Liver (tissue), 3 donors: ENCODE data around the gene FMN1.

Experiments
- CTCF ChIP-seq: fragments of 150-350 bp; IDR thresholded peaks from 2 replicates; pipeline ENCODE4 v1.5.1; 2017; ENCODE audit warnings: improper control_type of control experiment, low read depth, low read length; ENCODE audit not compliant: missing input control
- EGR1 ChIP-seq, 2 donors: IDR thresholded peaks; 2 replicates each; pipeline ENCODE4 v1.6.1; 2016 to 2018; ENCODE audit warnings: antibody characterized with exemption in 2 of 2, low read depth in 2 of 2
- RAD21 ChIP-seq, 2 donors: IDR thresholded peaks; 2 replicates each; pipeline ENCODE4 v1.6.1; 2016; ENCODE audit warnings: antibody characterized with exemption in 2 of 2, mild to moderate bottlenecking in 2 of 2
- REST ChIP-seq: IDR thresholded peaks from 2 replicates; pipeline ENCODE4 v1.6.1; 2016; ENCODE audit warnings: antibody characterized with exemption, mild to moderate bottlenecking
- RXRA ChIP-seq, 2 donors: IDR thresholded peaks; 2 replicates each; pipeline ENCODE4 v1.6.1; 2017 to 2018; ENCODE audit warnings: antibody characterized with exemption in 2 of 2, mild to moderate bottlenecking in 1 of 2
- SP1 ChIP-seq: IDR thresholded peaks from 2 replicates; pipeline ENCODE4 v1.6.1; 2018; ENCODE audit warnings: antibody characterized with exemption, mild to moderate bottlenecking
- TAF1 ChIP-seq: conservative IDR thresholded peaks from 2 replicates; pipeline ENCODE4 v1.6.1; 2016; ENCODE audit warnings: antibody characterized with exemption, mild to moderate bottlenecking
- donor health status: healthy.
- donor health status: healthy.

- TF ChIP-seq CTCF (no peak), EGR1 (IDR thresholded peaks at IDR 0.05; ENCODE audit: low read depth in 2 of 2) (no peak), RXRA (IDR thresholded peaks at IDR 0.05) (no peak), TAF1 (no peak), REST (no peak), RAD21 (IDR thresholded peaks at IDR 0.05) (no peak), SP1 (no peak)
Observed at GRCh38 chr15:33068511-33068990, 126.0 kb downstream of the FMN1 start.
